Chondrocyte (in vitro differentiated cells): ENCODE results near the gene RAB23. TPM values are rescaled to one million over a fixed set of nuclear protein-coding genes. Genes with fewer than 3 reads are reported as not detected.
A peak's percentile ranks its signal among the peaks of the same experiment; 100 is the strongest.

Experiments
- DNase-seq: peaks from one replicate; pipeline ENCODE4 v3.0.0; 2021; ENCODE audit warnings: mixed read lengths, low spot score
- H3K27ac Mint-ChIP-seq: one replicate; pipeline ENCODE4 v1.8.0; 2021; ENCODE audit warnings: mild to moderate bottlenecking, moderate library complexity, mixed read lengths; ENCODE audit not compliant: unreplicated experiment
- H3K27me3 Mint-ChIP-seq: 2 replicates; pipeline ENCODE4 v1.8.0; 2021; ENCODE audit warnings: low read depth, mixed read lengths
- H3K36me3 Mint-ChIP-seq: 2 replicates; pipeline ENCODE4 v1.8.0; 2021; ENCODE audit warnings: low read depth, mixed read lengths
- H3K4me1 Mint-ChIP-seq: 2 replicates; pipeline ENCODE4 v1.8.0; 2021; ENCODE audit warnings: low read depth, mild to moderate bottlenecking, mixed read lengths
- H3K4me3 Mint-ChIP-seq: one replicate; pipeline ENCODE4 v1.8.0; 2021; ENCODE audit warnings: mild to moderate bottlenecking, moderate library complexity, mixed read lengths; ENCODE audit not compliant: unreplicated experiment
- H3K9me3 Mint-ChIP-seq: 2 replicates; pipeline ENCODE4 v1.8.0; 2021; ENCODE audit warnings: low read depth, mixed read lengths
- CTCF ChIP-seq: fragments of 200-600 bp; sonication (generic); IDR thresholded peaks from 2 replicates; pipeline ENCODE4 v1.5.0; 2021; ENCODE audit warnings: antibody characterized with exemption, mild to moderate bottlenecking, moderate library complexity
- total RNA-seq: library from RNA; stranded (reverse); gene quantifications from 3 replicates; pipeline ENCODE4 v1.2.1, GENCODE V29; 2021

RAB23 gene
- total RNA-seq, 1 donor from 2014 or later = 79.4 TPM

GRCh38 chr6:57220083-57220703 is 1.9 kb downstream of the RAB23 start:
- peaks cover 71% of the 10 kb centered on the region for H3K4me1 Mint-ChIP-seq
- no peaks in the 10 kb centered on the region for H3K27me3 Mint-ChIP-seq
- peaks cover 15% of the 10 kb centered on the region for H3K36me3 Mint-ChIP-seq
- DNase-seq = no peak
- H3K27ac Mint-ChIP-seq = peak overlapping the region; percentile 70
- peak overlapping the region; percentile 67 for H3K4me3 Mint-ChIP-seq
- peaks cover 18% of the 10 kb centered on the region for H3K9me3 Mint-ChIP-seq
- no peak for TF ChIP-seq CTCF

GRCh38 chr6:57217270-57217669 is 4.8 kb downstream of the RAB23 start:
- H3K9me3 Mint-ChIP-seq = peaks cover 25% of the 10 kb centered on the region
- peaks cover 18% of the 10 kb centered on the region for H3K36me3 Mint-ChIP-seq
- DNase-seq = no peak
- H3K27ac Mint-ChIP-seq = peak overlapping the region; percentile 38
- no peaks in the 10 kb centered on the region for H3K27me3 Mint-ChIP-seq
- H3K4me3 Mint-ChIP-seq = peak overlapping the region; percentile 67
- TF ChIP-seq CTCF = no peak
- H3K4me1 Mint-ChIP-seq = peaks cover 78% of the 10 kb centered on the region

- Mint-ChIP-seq H3K9me3 (peaks cover 25% of the 10 kb centered on the region), H3K27me3 (no peaks in the 10 kb centered on the region), H3K36me3 (peaks cover 17% of the 10 kb centered on the region), H3K27ac (peak overlapping the region; percentile 78), H3K4me3 (peak overlapping the region; percentile 32), H3K4me1 (peaks cover 86% of the 10 kb centered on the region)
- DNase-seq = no peak
- peak; percentile 67 for TF ChIP-seq CTCF
Measured at GRCh38 chr6:57216235-57217101, 5.6 kb downstream of the RAB23 start.

- H3K9me3 Mint-ChIP-seq = peaks cover 22% of the 10 kb centered on the region
- no peak for DNase-seq
- peak overlapping the region; percentile 38 for H3K27ac Mint-ChIP-seq
- TF ChIP-seq CTCF = no peak
- H3K27me3 Mint-ChIP-seq = no peaks in the 10 kb centered on the region
- H3K4me1 Mint-ChIP-seq = peaks cover 92% of the 10 kb centered on the region
- H3K36me3 Mint-ChIP-seq = peaks cover 15% of the 10 kb centered on the region
- no peak overlapping the region for H3K4me3 Mint-ChIP-seq
Measured at GRCh38 chr6:57215260-57215659, 6.8 kb downstream of the RAB23 start.

GRCh38 chr6:57210060-57210459 is 12.0 kb downstream of the RAB23 start:
- Mint-ChIP-seq H3K9me3 (peaks cover 5% of the 10 kb centered on the region), H3K27me3 (no peaks in the 10 kb centered on the region), H3K27ac (no peak overlapping the region), H3K4me1 (peaks cover 81% of the 10 kb centered on the region), H3K4me3 (no peak overlapping the region), H3K36me3 (peaks cover 16% of the 10 kb centered on the region)
- no peak for DNase-seq
- no peak for TF ChIP-seq CTCF
